Caco-2 (cell line): ENCODE measurements around the gene ZNF787. TPM values are rescaled to one million over a fixed set of nuclear protein-coding genes. Genes with fewer than 3 reads are reported as not detected.

Experiments
- BruUV-seq: library from RNA; stranded (reverse); fragments of 400-500 nt; replicated peaks from 2 replicates; lab custom pipeline; 2021; lab: Mats Ljungman, UMichigan
- CTCF ChIA-PET: fragments of 300-600 bp; sonication (Branson Sonifier 250); formaldehyde crosslinking; loops from one replicate; lab custom pipeline; 2022; ENCODE audit warnings: antibody characterized with exemption; lab: Charles Lee
- POLR2A ChIA-PET: fragments of 300-600 bp; sonication (Branson Sonifier 250); formaldehyde crosslinking; loops from one replicate; lab custom pipeline; 2022; ENCODE audit warnings: antibody characterized with exemption; lab: Charles Lee
- DNase-seq, 2 experiments: peaks; one replicate each; pipeline versions ENCODE4 v3.0.0 to v3.0.0-alpha.2; 2020 to 2022
- H3K27me3 ChIP-seq: replicated peaks from 2 replicates; pipeline ENCODE4 v1.6.0; 2011; ENCODE audit warnings: low read length; ENCODE audit not compliant: control insufficient read depth, insufficient read depth
- H3K36me3 ChIP-seq: 2 replicates; pipeline ENCODE4 v1.5.1; 2011; ENCODE audit warnings: low read length; ENCODE audit not compliant: control insufficient read depth, insufficient read depth
- H3K4me1 ChIP-seq: fragments of 250-450 bp; sonication (Bioruptor Pico); 2 replicates; pipeline ENCODE4 v1.5.1; 2020; ENCODE audit warnings: mild to moderate bottlenecking
- H3K4me3 ChIP-seq: 2 replicates; pipeline ENCODE4 v1.5.1; 2011; ENCODE audit warnings: low read depth, mild to moderate bottlenecking, control low read depth, low read length
- H3K9me3 ChIP-seq: fragments of 250-450 bp; sonication (Bioruptor Pico); 2 replicates; pipeline ENCODE4 v1.5.1; 2020; ENCODE audit warnings: mild to moderate bottlenecking, moderate library complexity
- H3K27ac Mint-ChIP-seq: one replicate; pipeline ENCODE4 v1.8.0; 2022; ENCODE audit warnings: mixed read lengths; ENCODE audit not compliant: unreplicated experiment
- H3K27me3 Mint-ChIP-seq: one replicate; pipeline ENCODE4 v1.8.0; 2022; ENCODE audit warnings: mixed read lengths; ENCODE audit not compliant: insufficient read depth, unreplicated experiment
- H3K36me3 Mint-ChIP-seq: one replicate; pipeline ENCODE4 v1.8.0; 2022; ENCODE audit warnings: mild to moderate bottlenecking, mixed read lengths; ENCODE audit not compliant: insufficient read depth, unreplicated experiment
- H3K4me1 Mint-ChIP-seq: one replicate; pipeline ENCODE4 v1.8.0; 2022; ENCODE audit warnings: low read depth, mixed read lengths; ENCODE audit not compliant: unreplicated experiment
- H3K4me3 Mint-ChIP-seq: one replicate; pipeline ENCODE4 v1.8.0; 2022; ENCODE audit warnings: mild to moderate bottlenecking, moderate library complexity, mixed read lengths; ENCODE audit not compliant: unreplicated experiment
- H3K9me3 Mint-ChIP-seq: one replicate; pipeline ENCODE4 v1.8.0; 2022; ENCODE audit warnings: mixed read lengths; ENCODE audit not compliant: unreplicated experiment
- CTCF ChIP-seq, 2 experiments: fragments of 200-600 bp in 1 of 2; IDR thresholded peaks; 1 replicate in 1 of 2; 2 replicates in 1 of 2; pipeline versions ENCODE4 v1.5.1 to v1.8.0; 2011 to 2022; ENCODE audit warnings: antibody characterized with exemption in 1 of 2, control low read depth in 1 of 2, inconsistent platforms in 1 of 2, low read depth in 1 of 2, low read length in 1 of 2, mild to moderate bottlenecking in 1 of 2, moderate library complexity in 1 of 2; ENCODE audit not compliant: insufficient read depth in 1 of 2, severe bottlenecking in 1 of 2, unreplicated experiment in 1 of 2
- intact Hi-C: fragments of 100-400 bp; cut with micrococcal nuclease; formaldehyde crosslinking; loops from one replicate; pipeline ENCODE4 v1.10.0; 2022; ENCODE audit not compliant: unreplicated experiment
- total RNA-seq: library from RNA; stranded (reverse); gene quantifications from 2 replicates; pipeline ENCODE4 v1.2.3, GENCODE V29; 2022

The ZNF787 gene
- total RNA-seq, 1 experiment from 2014 or later, result 60.0 TPM

GRCh38 chr19:56158170-56158757, 37.2 kb upstream of the ZNF787 start:
- Histone ChIP-seq H3K9me3 (no peaks in the 10 kb centered on the region), H3K4me3 (no peak overlapping the region), H3K27me3 (no peaks in the 10 kb centered on the region), H3K4me1 (no peaks in the 10 kb centered on the region), H3K36me3 (peaks cover 3% of the 10 kb centered on the region)
- POLR2A ChIA-PET, result no interaction called here
- Mint-ChIP-seq H3K36me3 (peaks cover 50% of the 10 kb centered on the region), H3K9me3 (no peaks in the 10 kb centered on the region), H3K27me3 (no peaks in the 10 kb centered on the region), H3K4me3 (no peak overlapping the region), H3K4me1 (no peaks in the 10 kb centered on the region), H3K27ac (no peak overlapping the region)
- no peak for DNase-seq
- no TSS peak for BruUV-seq
- intact Hi-C loops, result no loop called here
- TF ChIP-seq CTCF (IDR thresholded peaks at IDR 0.05; ENCODE audit: insufficient read depth in 1 of 2, low read depth in 1 of 2, low read length in 1 of 2, severe bottlenecking in 1 of 2, unreplicated experiment in 1 of 2), result no peak
- CTCF ChIA-PET, result interaction anchor here (0.5 kb wide), 1 partner anchor 95 kb away, joined by 3 read pairs; no protein-coding TSS in a partner anchor

- Mint-ChIP-seq H3K36me3 (peaks cover 46% of the 10 kb centered on the region), H3K9me3 (no peaks in the 10 kb centered on the region), H3K27ac (no peak overlapping the region), H3K27me3 (no peaks in the 10 kb centered on the region), H3K4me3 (no peak overlapping the region), H3K4me1 (no peaks in the 10 kb centered on the region)
- CTCF ChIA-PET, result interaction anchor here (1.1 kb wide), 1 partner anchor 15 kb away, joined by 3 read pairs; no protein-coding TSS in a partner anchor
- H3K9me3 ChIP-seq, result no peaks in the 10 kb centered on the region
- intact Hi-C loops, result no loop called here
- no peaks in the 10 kb centered on the region for H3K4me1 ChIP-seq
- no peaks in the 10 kb centered on the region for H3K27me3 ChIP-seq
- POLR2A ChIA-PET, result no interaction called here
- DNase-seq, result no peak
- no peak for TF ChIP-seq CTCF (IDR thresholded peaks at IDR 0.05; ENCODE audit: insufficient read depth in 1 of 2, low read depth in 1 of 2, low read length in 1 of 2, severe bottlenecking in 1 of 2, unreplicated experiment in 1 of 2)
- H3K4me3 ChIP-seq, result no peak overlapping the region
- H3K36me3 ChIP-seq, result peaks cover 3% of the 10 kb centered on the region
- BruUV-seq, result no TSS peak
These were observed 35.7 kb upstream of the ZNF787 start for GRCh38 chr19:56156768-56157167.

- no peak overlapping the region for H3K27ac Mint-ChIP-seq
- intact Hi-C loops, result no loop called here
- H3K9me3 Mint-ChIP-seq, result no peaks in the 10 kb centered on the region
- Histone ChIP-seq H3K9me3 (no peaks in the 10 kb centered on the region), H3K4me3 (no peak overlapping the region), H3K27me3 (no peaks in the 10 kb centered on the region), H3K36me3 (peaks cover 3% of the 10 kb centered on the region), H3K4me1 (no peaks in the 10 kb centered on the region)
- no peak for DNase-seq
- no peaks in the 10 kb centered on the region for H3K27me3 Mint-ChIP-seq
- BruUV-seq, result no TSS peak
- TF ChIP-seq CTCF (IDR thresholded peaks at IDR 0.05; ENCODE audit: insufficient read depth in 1 of 2, low read depth in 1 of 2, low read length in 1 of 2, severe bottlenecking in 1 of 2, unreplicated experiment in 1 of 2), result peak; percentile 13 to 28
- peaks cover 46% of the 10 kb centered on the region for H3K36me3 Mint-ChIP-seq
- ChIA-PET POLR2A (interaction anchor here (0.5 kb wide), 1 partner anchor 1831 kb away, joined by 3 read pairs; no protein-coding TSS in a partner anchor), CTCF (interaction anchor here (0.7 to 1.7 kb wide), 5 partner anchors 10 to 98 kb away, joined by 3 to 6 read pairs (median 3); no protein-coding TSS in a partner anchor)
- H3K4me3 Mint-ChIP-seq, result no peak overlapping the region
- no peaks in the 10 kb centered on the region for H3K4me1 Mint-ChIP-seq
These were observed 34.1 kb upstream of the ZNF787 start for GRCh38 chr19:56155124-56155687.
